Spleen (tissue), 7 donors: ENCODE results near the gene NECAB3.

ENCODE experiments used
- CTCF ChIP-seq, 11 experiments: fragments of 200-600 bp in 7 of 11; fragments of 450-650 bp in 4 of 11; sonication (generic) in 4 of 11; IDR thresholded peaks in 8 of 11; conservative IDR thresholded peaks in 3 of 11; 1 replicate in 7 of 11; 2 replicates in 4 of 11; pipeline versions ENCODE4 v1.4.0 to v1.8.0; 2016 to 2021; ENCODE audit warnings: antibody characterized with exemption in 11 of 11, inconsistent platforms in 4 of 11, mild to moderate bottlenecking in 1 of 11
- POLR2A ChIP-seq, 3 donors: fragments of 450-650 bp; IDR thresholded peaks; one replicate each; pipeline ENCODE4 v1.5.1; 2017; ENCODE audit warnings: antibody characterized with exemption in 3 of 3, mild to moderate bottlenecking in 1 of 3
- POLR2AphosphoS5 ChIP-seq, 3 donors: sonication (generic); formaldehyde crosslinking; IDR thresholded peaks; one replicate each; pipeline ENCODE4 v1.5.1; 2017; ENCODE audit warnings: antibody characterized with exemption in 3 of 3
- donor health status: DM: no; HTN: no; CAD: no; lungs with moderate emphysema.
- donor health status: DM: no; HTN: no; CAD: no.
- donor health status: DM: no; HTN: no; CAD: no.

GRCh38 chr20:33629979-33630378 lies 44.2 kb downstream of the NECAB3 start:
- TF ChIP-seq POLR2A (IDR thresholded peaks at IDR 0.05) = no peak
- no peak for TF ChIP-seq CTCF (IDR thresholded peaks at IDR 0.05 in 8 of 11, conservative IDR thresholded peaks at IDR 0.05 in 3 of 11)
- no peak for TF ChIP-seq POLR2AphosphoS5 (IDR thresholded peaks at IDR 0.05)
